ENCODE measurements around the gene OR2V1. TPM values are rescaled to one million over a fixed set of nuclear protein-coding genes. Genes with fewer than 3 reads are reported as not detected.
"Not testable (repeated sequence)": the region's sequence is repeated elsewhere in the genome, so short reads cannot be mapped to it uniquely, and the experiment has no call there.

OR2V1 gene
- total RNA-seq, 3 donors from 2014 or later: not detected

- Mint-ChIP-seq H3K27me3 (ENCODE audit: low read depth) (peaks cover 82% of the 10 kb centered on the region), H3K4me1 (ENCODE audit: low read depth) (peaks cover 40% of the 10 kb centered on the region), H3K9me3 (peaks cover 3% of the 10 kb centered on the region), H3K36me3 (ENCODE audit: insufficient read depth) (peaks cover 2% of the 10 kb centered on the region), H3K4me3 (no peak overlapping the region)
- no peak for DNase-seq
- peak; percentile 34 to 43 for ATAC-seq
Measured at GRCh38 chr5:181166812-181167733, 36.1 kb upstream of the OR2V1 start.

GRCh38 chr5:181164076-181164952, 33.3 kb upstream of the OR2V1 start:
- DNase-seq (no peak), ATAC-seq (no peak)
- H3K36me3 Mint-ChIP-seq (ENCODE audit: insufficient read depth): peaks cover 2% of the 10 kb centered on the region
- no peak overlapping the region for H3K4me3 Mint-ChIP-seq
- H3K4me1 Mint-ChIP-seq (ENCODE audit: low read depth): peaks cover 40% of the 10 kb centered on the region
- peaks cover 3% of the 10 kb centered on the region for H3K9me3 Mint-ChIP-seq
- peaks cover 59% of the 10 kb centered on the region for H3K27me3 Mint-ChIP-seq (ENCODE audit: low read depth)

GRCh38 chr5:181163487-181164075, 32.6 kb upstream of the OR2V1 start:
- Mint-ChIP-seq H3K36me3 (ENCODE audit: insufficient read depth) (peaks cover 2% of the 10 kb centered on the region), H3K4me3 (peak overlapping the region; percentile 0), H3K9me3 (peaks cover 3% of the 10 kb centered on the region), H3K4me1 (ENCODE audit: low read depth) (peaks cover 35% of the 10 kb centered on the region), H3K27me3 (ENCODE audit: low read depth) (peaks cover 52% of the 10 kb centered on the region)
- ATAC-seq (no peak), DNase-seq (no peak)

- peaks cover 2% of the 10 kb centered on the region for H3K36me3 Mint-ChIP-seq (ENCODE audit: insufficient read depth)
- ATAC-seq (no peak), DNase-seq (no peak)
- H3K4me3 Mint-ChIP-seq: peak overlapping the region; percentile 69
- H3K4me1 Mint-ChIP-seq (ENCODE audit: low read depth): peaks cover 26% of the 10 kb centered on the region
- peaks cover 36% of the 10 kb centered on the region for H3K27me3 Mint-ChIP-seq (ENCODE audit: low read depth)
- H3K9me3 Mint-ChIP-seq: peaks cover 3% of the 10 kb centered on the region
Measured at GRCh38 chr5:181161534-181162175, 30.7 kb upstream of the OR2V1 start.

- H3K36me3 Mint-ChIP-seq (ENCODE audit: insufficient read depth); H3K9me3 Mint-ChIP-seq: not testable (repeated sequence)
- ATAC-seq: peak; percentile 16 to 19
- Mint-ChIP-seq H3K4me1 (ENCODE audit: low read depth) (peaks cover 22% of the 10 kb centered on the region), H3K27me3 (ENCODE audit: low read depth) (peaks cover 29% of the 10 kb centered on the region), H3K4me3 (peak overlapping the region; percentile 69)
- peak; percentile 39 for DNase-seq
Measured at GRCh38 chr5:181160755-181161533, 30.0 kb upstream of the OR2V1 start.

- Mint-ChIP-seq H3K4me3 (peak overlapping the region; percentile 71), H3K9me3 (peaks cover 3% of the 10 kb centered on the region), H3K27me3 (ENCODE audit: low read depth) (peaks cover 22% of the 10 kb centered on the region), H3K36me3 (ENCODE audit: insufficient read depth) (no peaks in the 10 kb centered on the region), H3K4me1 (ENCODE audit: low read depth) (peaks cover 21% of the 10 kb centered on the region)
- peak; percentile 75 for DNase-seq
- peak; percentile 93 for ATAC-seq
Measured at GRCh38 chr5:181160152-181160754, 29.3 kb upstream of the OR2V1 start.

- DNase-seq (peak; percentile 94), ATAC-seq (peak; percentile 72 to 75)
- peaks cover 18% of the 10 kb centered on the region for H3K27me3 Mint-ChIP-seq (ENCODE audit: low read depth)
- H3K4me1 Mint-ChIP-seq (ENCODE audit: low read depth): peaks cover 21% of the 10 kb centered on the region
- peak overlapping the region; percentile 75 for H3K4me3 Mint-ChIP-seq
- peaks cover 3% of the 10 kb centered on the region for H3K9me3 Mint-ChIP-seq
- H3K36me3 Mint-ChIP-seq (ENCODE audit: insufficient read depth): no peaks in the 10 kb centered on the region
Measured at GRCh38 chr5:181159286-181160151, 28.6 kb upstream of the OR2V1 start.

GRCh38 chr5:181158869-181159268, 27.9 kb upstream of the OR2V1 start:
- Mint-ChIP-seq H3K4me3 (no peak overlapping the region), H3K36me3 (ENCODE audit: insufficient read depth) (no peaks in the 10 kb centered on the region), H3K27me3 (ENCODE audit: low read depth) (peaks cover 13% of the 10 kb centered on the region), H3K4me1 (ENCODE audit: low read depth) (peaks cover 24% of the 10 kb centered on the region), H3K9me3 (peaks cover 2% of the 10 kb centered on the region)
- ATAC-seq: no peak
- no peak for DNase-seq

GRCh38 chr5:181156758-181157157, 25.8 kb upstream of the OR2V1 start:
- peaks cover 17% of the 10 kb centered on the region for H3K4me1 Mint-ChIP-seq (ENCODE audit: low read depth)
- peaks cover 11% of the 10 kb centered on the region for H3K27me3 Mint-ChIP-seq (ENCODE audit: low read depth)

GRCh38 chr5:181153814-181154213, 22.8 kb upstream of the OR2V1 start:
- H3K4me3 Mint-ChIP-seq: no peak overlapping the region
- no peak for DNase-seq
- ATAC-seq: peak in 1 of 2 donors; percentile 84
- peaks cover 36% of the 10 kb centered on the region for H3K27me3 Mint-ChIP-seq (ENCODE audit: low read depth)
- H3K4me1 Mint-ChIP-seq (ENCODE audit: low read depth): peaks cover 3% of the 10 kb centered on the region
- H3K9me3 Mint-ChIP-seq: no peaks in the 10 kb centered on the region
- H3K36me3 Mint-ChIP-seq (ENCODE audit: insufficient read depth): no peaks in the 10 kb centered on the region

More at GRCh38 chr5:181156758-181157157, 25.8 kb upstream of the OR2V1 start:
- no peak overlapping the region for H3K4me3 Mint-ChIP-seq
- DNase-seq (no peak), ATAC-seq (no peak)
- H3K9me3 Mint-ChIP-seq: no peaks in the 10 kb centered on the region
- H3K36me3 Mint-ChIP-seq (ENCODE audit: insufficient read depth): no peaks in the 10 kb centered on the region

GRCh38 chr5:181152406-181152805, 21.4 kb upstream of the OR2V1 start:
- ATAC-seq (no peak), DNase-seq (no peak)
- Mint-ChIP-seq H3K27me3 (ENCODE audit: low read depth) (peaks cover 42% of the 10 kb centered on the region), H3K36me3 (ENCODE audit: insufficient read depth) (no peaks in the 10 kb centered on the region), H3K4me3 (no peak overlapping the region), H3K9me3 (no peaks in the 10 kb centered on the region), H3K4me1 (ENCODE audit: low read depth) (peaks cover 3% of the 10 kb centered on the region)

- no peaks in the 10 kb centered on the region for H3K9me3 Mint-ChIP-seq
- ATAC-seq: no peak
Measured at GRCh38 chr5:181151146-181151545, 20.2 kb upstream of the OR2V1 start.

More at GRCh38 chr5:181151146-181151545, 20.2 kb upstream of the OR2V1 start:
- Mint-ChIP-seq H3K4me1 (ENCODE audit: low read depth) (peaks cover 3% of the 10 kb centered on the region), H3K27me3 (ENCODE audit: low read depth) (peaks cover 51% of the 10 kb centered on the region), H3K4me3 (no peak overlapping the region), H3K36me3 (ENCODE audit: insufficient read depth) (no peaks in the 10 kb centered on the region)
- no peak for DNase-seq
